GM18858 (cell line): ENCODE measurements around the gene OR51Q1.

ENCODE experiments used
- ATAC-seq: cut with Tn5 transposase; IDR thresholded peaks from one replicate; pipeline ENCODE4 v1.9.1; 2021; ENCODE audit not compliant: unreplicated experiment

OR51Q1 gene

GRCh38 chr11:5421811-5422210 is at the start of gene OR51Q1:
OR51Q1 (plus strand) TSS chr11:5422111; CDS start chr11:5422201, 90 bp downstream.
- no peak for ATAC-seq

- no peak for ATAC-seq
Measured at GRCh38 chr11:5380740-5381342, 41.1 kb upstream of the OR51Q1 start.

GRCh38 chr11:5383576-5383975 is 38.3 kb upstream of the OR51Q1 start, which contains the start of gene OR51M1:
OR51M1 (plus strand) TSS chr11:5383812; CDS start chr11:5389399, 5,587 bp downstream.
- ATAC-seq, result no peak

DNA sequence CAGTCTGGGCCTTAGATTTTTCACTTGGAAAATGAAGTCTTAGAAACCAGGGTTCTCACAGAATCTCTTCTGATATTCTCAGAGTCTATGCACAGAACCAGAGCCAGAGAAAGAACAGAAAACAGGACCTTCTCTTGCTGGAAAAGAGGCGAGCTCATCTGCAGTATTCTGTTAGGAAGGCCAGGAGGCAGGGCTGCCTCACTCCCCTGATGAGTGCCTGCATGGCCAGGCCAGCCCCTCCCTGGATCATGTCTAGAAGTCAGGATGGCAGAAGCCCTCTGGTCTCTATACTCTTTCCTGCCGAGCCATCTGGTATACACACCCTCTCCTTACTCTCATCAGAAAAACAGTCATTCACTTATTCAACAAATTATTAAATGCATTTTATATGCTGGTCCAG is 37.6 kb upstream of the OR51Q1 start:
- no peak for ATAC-seq

DNA sequence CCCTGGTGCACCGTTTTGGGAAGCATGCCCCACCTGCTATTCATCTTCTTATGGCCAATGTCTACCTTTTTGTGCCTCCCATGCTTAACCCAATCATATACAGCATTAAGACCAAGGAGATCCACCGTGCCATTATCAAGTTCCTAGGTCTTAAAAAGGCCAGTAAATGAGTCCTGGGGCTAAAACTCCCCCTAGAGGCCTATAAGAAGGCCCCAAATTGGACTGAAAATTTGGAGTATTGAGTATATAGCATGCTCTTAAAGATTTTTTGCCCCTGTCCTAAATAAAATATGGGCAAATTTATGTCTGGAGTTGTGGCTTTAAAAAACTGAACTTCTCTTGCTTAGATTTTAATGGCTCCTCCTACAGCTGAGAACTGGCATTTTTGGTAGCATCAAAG is 31.7 kb upstream of the OR51Q1 start:
- ATAC-seq, result no peak

DNA sequence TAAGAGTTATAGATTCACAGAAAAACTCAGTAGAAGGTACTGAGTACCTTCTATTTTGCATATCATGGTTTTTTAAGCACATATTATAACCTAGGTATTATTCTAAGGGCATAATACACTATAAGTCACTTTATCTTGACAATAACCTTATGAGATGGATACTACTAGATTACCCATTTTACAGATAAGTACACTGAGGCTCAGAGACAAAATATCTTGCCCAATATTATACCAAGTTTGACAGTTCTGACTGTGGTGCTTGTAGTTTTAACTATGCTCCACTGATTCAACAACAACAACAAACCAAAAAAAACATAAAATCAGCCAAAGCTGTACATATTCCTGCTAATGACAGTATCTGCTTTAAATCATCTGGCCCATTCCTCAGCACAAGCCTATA is 27.8 kb upstream of the OR51Q1 start:
- ATAC-seq, result no peak

GRCh38 chr11:5398936-5399335 is 23.0 kb upstream of the OR51Q1 start:
- ATAC-seq, result no peak

- no peak for ATAC-seq
Measured at GRCh38 chr11:5405173-5405572, 16.7 kb upstream of the OR51Q1 start.

- ATAC-seq, result no peak
Measured at GRCh38 chr11:5420993-5421392, 918 bp upstream of the OR51Q1 start.

GRCh38 chr11:5423131-5423530 is 1.2 kb downstream of the OR51Q1 start:
- ATAC-seq, result no peak

- ATAC-seq, result no peak
Measured at GRCh38 chr11:5441414-5441813, 19.5 kb downstream of the OR51Q1 start, which contains the start of gene OR51I1. OR51I1 (minus strand) TSS chr11:5441514; CDS start chr11:5441514, 0 bp downstream.

DNA sequence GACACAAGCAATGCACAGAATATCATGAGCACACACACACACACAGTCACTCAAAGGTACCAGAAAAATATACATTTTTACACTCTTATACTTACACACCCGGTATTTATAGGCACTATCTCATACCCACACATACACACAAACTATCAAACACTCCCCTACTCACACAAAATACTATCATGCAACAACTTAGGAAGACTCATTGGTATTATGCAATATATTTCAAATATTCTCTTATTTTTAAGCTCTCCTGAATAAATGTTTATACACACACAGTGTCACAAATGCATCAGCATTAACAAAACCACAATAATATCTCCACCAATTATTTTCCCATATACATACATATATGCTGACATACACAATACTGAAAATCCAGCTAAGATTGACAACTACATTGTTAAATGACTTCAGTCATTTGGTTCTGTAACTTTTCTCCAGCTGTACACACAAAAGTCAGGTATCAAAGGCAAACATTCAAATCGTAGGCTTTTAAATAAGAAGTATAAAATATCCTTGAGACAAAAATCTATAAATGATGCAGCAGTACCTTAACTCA is 22.0 kb downstream of the OR51Q1 start:
- no peak for ATAC-seq

DNA sequence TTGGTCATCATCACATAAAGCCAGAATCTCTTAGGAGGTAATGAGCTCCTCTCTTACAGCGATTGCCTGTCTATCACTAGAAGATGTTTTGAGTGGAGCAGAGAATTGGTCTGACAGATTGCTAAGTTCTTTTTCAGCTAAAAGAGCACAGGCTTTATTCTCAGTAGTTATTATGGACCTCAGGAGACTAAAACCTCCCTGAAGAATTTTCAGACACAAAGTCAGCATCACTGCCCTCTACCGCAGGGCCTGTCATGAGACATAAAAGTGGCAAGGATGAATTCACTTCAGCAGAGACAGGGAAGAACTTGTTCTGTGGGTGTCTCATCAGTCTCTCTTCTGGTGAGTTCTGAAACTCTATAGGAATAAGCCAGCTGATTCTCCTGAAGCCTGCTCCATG is 27.1 kb downstream of the OR51Q1 start, which contains the start of gene OR51I2:
TSS of gene OR51I2 (plus strand) at position 301 of the 400 bp plus-strand sequence. CDS start 4,166 bp downstream, outside the sequence.
- no peak for ATAC-seq

DNA sequence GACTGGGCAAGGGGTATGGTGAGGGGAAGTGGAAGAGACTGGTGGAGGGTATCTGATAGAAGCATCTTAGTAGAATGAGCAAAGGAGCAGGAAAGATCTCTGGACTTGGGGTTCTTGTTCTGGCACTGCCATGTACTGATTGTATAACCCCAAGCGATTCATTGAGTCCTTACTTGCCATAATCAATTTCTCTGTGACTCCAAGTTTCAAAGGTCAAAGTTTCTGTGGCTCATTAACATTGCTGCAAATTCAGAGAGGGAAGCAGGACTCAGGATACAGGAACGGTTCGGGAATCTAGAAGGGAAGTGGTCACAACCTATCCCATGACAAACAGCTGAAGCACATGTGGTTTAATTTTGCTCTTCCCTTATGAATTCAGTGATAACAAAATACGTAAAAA is 27.5 kb downstream of the OR51Q1 start:
- no peak for ATAC-seq

- ATAC-seq, result no peak
Measured at GRCh38 chr11:5460983-5461621, 39.2 kb downstream of the OR51Q1 start.

- no peak for ATAC-seq
Measured at GRCh38 chr11:5467527-5467926, 45.6 kb downstream of the OR51Q1 start.
